GM12872 (cell line): ENCODE results near the gene C17orf75.

Experiments
- CTCF ChIP-seq: IDR thresholded peaks from 3 replicates; pipeline ENCODE4 v1.5.1; 2011; ENCODE audit warnings: low read depth, mild to moderate bottlenecking, low read length, moderate library complexity; ENCODE audit not compliant: insufficient read depth

Gene C17orf75

GRCh38 chr17:32285746-32286517 is 56.0 kb downstream of the C17orf75 start:
- TF ChIP-seq CTCF: no peak

DNA sequence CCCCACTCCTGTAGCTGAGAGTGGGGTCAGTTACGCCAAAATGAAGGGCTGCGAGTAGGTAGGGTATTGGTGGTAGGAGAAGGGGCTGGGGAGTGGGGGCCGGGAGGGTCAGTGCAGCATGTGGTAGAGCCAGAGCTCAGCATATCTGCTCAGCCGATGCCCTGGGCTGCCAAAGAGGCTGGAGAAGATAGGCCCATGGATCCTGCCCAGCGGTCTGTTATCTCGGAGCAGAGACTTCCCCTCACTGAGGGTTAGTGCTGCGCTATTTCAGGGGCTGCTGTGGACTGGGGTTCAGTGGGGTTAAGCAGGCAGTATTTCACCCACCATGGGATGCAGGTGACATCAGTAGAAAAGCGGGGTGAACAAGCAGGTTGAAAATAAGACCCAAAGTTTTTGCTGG is 56.7 kb downstream of the C17orf75 start:
- no peak for TF ChIP-seq CTCF

DNA sequence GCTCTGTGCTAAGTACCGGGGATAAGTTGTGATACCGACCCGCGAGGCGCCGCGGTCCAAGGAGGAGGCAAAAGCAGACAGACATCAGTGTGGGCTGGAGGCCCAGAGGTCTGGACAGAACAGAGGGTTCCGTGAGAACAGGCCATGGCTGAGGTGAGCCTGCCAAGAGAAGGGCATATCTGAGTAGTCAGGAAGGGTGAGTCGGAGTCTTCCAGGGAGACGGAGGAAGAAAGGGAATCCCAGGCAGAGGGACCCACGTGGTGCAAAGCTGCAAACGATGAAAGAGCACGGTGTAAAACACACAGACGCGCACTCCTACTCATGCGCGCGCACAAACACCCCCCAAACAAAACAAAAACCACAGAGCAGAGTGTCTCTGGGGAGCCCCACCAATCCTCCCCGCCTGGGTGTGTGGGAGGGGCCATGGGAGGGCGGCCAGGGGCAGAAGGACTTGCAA is 58.2 kb downstream of the C17orf75 start:
- no peak for TF ChIP-seq CTCF

- TF ChIP-seq CTCF: no peak
Observed at GRCh38 chr17:32281011-32281451, 60.9 kb downstream of the C17orf75 start.

GRCh38 chr17:32279891-32280716 is 61.9 kb downstream of the C17orf75 start:
- TF ChIP-seq CTCF: no peak

DNA sequence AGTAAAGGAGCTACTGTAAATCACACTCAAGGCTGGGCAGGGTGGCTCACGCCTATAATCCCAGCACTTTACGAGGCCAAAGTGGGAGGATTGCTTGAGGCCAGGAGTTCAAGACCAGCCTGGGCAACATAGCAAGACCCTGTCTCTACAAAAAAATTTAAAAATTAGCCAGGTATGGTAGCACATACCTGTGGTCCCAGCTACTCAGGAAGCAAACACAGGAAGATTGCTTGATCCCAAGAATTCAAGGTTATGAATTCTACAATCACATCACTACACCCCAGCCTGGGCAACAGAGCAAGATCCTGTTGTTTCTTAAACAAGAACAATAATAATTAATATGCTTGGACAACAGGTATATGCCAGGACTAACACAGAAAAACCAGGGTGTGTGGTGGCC is 63.2 kb downstream of the C17orf75 start:
- no peak for TF ChIP-seq CTCF
